ENCODE results near the gene KCNMA1. TPM values are rescaled to one million over a fixed set of nuclear protein-coding genes. Genes with fewer than 3 reads are reported as not detected.

The KCNMA1 gene
- polyA plus RNA-seq, 1 donor from 2014 or later: 60.8 TPM

DNA sequence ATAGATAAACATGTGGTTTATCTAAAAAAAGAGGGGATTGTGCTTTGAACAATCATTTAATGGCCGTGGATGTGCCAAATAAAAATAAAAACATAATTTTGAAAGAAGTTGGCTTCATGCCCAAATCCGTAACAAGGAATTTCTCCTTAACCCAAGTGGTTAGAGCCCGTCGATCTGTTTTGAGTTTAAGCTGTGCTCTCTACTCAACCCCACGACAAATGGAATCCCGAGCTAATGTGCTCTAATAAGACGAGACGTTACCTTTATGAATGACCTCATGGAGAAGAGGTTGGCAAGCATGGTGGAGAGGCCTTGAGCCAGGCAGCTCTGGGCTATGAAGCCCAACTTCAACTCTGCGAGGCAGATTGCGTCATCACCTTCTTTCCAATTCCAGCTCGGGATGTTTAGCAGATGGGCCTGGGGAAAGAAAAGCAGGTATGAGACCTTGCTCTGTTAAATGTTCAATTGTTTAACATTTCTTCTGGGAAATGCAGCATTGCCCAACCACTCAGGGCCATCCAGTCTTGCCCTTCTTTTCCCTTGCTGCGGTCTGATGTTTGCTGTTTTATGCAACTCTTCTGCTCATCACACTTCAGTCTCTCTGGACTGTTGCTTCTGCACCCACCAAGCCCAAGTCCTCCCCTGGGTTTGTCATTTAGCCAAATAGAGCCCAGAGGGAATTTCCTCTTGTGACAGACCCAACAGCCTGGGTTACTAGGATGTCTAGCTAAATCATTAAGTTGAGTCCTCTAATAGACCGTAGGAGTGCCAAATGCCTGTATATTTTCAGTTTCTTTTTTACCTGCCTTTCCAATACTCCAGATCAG is 564.6 kb downstream of the KCNMA1 start:
- no peaks in the 10 kb centered on the region for H3K79me2 ChIP-seq (replicated peaks; ENCODE audit: insufficient read depth, low read length)
- no peak overlapping the region for H3K4me2 ChIP-seq (ENCODE audit: low read length)
- TF ChIP-seq SMC3 (conservative IDR thresholded peaks at IDR 0.05; ENCODE audit: poor library complexity) (no peak), EZH2 (IDR thresholded peaks at IDR 0.05; ENCODE audit: borderline replicate concordance, insufficient read depth, low read length, poor library complexity, severe bottlenecking) (no peak), TAF1 (IDR thresholded peaks at IDR 0.05; ENCODE audit: low read depth) (no peak), POLR2AphosphoS5 (IDR thresholded peaks at IDR 0.05) (no peak), EP300 (conservative IDR thresholded peaks at IDR 0.05; ENCODE audit: poor library complexity, severe bottlenecking) (no peak), CTCF (IDR thresholded peaks at IDR 0.05; ENCODE audit: poor library complexity, severe bottlenecking) (no peak), RAD21 (conservative IDR thresholded peaks at IDR 0.05) (no peak), MXI1 (conservative IDR thresholded peaks at IDR 0.05; ENCODE audit: poor library complexity, severe bottlenecking) (no peak)
- TF ChIP-seq, protein P1, sequence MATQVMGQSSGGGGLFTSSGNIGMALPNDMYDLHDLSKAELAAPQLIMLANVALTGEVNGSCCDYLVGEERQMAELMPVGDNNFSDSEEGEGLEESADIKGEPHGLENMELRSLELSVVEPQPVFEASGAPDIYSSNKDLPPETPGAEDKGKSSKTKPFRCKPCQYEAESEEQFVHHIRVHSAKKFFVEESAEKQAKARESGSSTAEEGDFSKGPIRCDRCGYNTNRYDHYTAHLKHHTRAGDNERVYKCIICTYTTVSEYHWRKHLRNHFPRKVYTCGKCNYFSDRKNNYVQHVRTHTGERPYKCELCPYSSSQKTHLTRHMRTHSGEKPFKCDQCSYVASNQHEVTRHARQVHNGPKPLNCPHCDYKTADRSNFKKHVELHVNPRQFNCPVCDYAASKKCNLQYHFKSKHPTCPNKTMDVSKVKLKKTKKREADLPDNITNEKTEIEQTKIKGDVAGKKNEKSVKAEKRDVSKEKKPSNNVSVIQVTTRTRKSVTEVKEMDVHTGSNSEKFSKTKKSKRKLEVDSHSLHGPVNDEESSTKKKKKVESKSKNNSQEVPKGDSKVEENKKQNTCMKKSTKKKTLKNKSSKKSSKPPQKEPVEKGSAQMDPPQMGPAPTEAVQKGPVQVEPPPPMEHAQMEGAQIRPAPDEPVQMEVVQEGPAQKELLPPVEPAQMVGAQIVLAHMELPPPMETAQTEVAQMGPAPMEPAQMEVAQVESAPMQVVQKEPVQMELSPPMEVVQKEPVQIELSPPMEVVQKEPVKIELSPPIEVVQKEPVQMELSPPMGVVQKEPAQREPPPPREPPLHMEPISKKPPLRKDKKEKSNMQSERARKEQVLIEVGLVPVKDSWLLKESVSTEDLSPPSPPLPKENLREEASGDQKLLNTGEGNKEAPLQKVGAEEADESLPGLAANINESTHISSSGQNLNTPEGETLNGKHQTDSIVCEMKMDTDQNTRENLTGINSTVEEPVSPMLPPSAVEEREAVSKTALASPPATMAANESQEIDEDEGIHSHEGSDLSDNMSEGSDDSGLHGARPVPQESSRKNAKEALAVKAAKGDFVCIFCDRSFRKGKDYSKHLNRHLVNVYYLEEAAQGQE (IDR thresholded peaks at IDR 0.05; ENCODE audit: borderline replicate concordance): no peak
- no peak overlapping the region for H3K9ac ChIP-seq (ENCODE audit: low read length)
- peaks cover 7% of the 10 kb centered on the region for H3K36me3 ChIP-seq (ENCODE audit: insufficient read depth, low read length)
- H4K20me1 ChIP-seq (ENCODE audit: insufficient read depth): no peaks in the 10 kb centered on the region
- H3K27me3 ChIP-seq (ENCODE audit: insufficient read depth, low read depth, low read length): no peaks in the 10 kb centered on the region
- no peaks in the 10 kb centered on the region for H3K9me3 ChIP-seq (ENCODE audit: low read length)
- H3K27ac ChIP-seq (ENCODE audit: low read length): no peak overlapping the region
- no peak overlapping the region for H3K4me3 ChIP-seq (ENCODE audit: low read length)
- H2AFZ ChIP-seq (ENCODE audit: low read depth, low read length): no peak overlapping the region
- H3K9me2 ChIP-seq (ENCODE audit: insufficient read depth, low read length): no peaks in the 10 kb centered on the region
- no peaks in the 10 kb centered on the region for H3F3A ChIP-seq (ENCODE audit: insufficient read depth, low read length, poor library complexity, severe bottlenecking)

GRCh38 chr10:77072361-77072835 is 565.2 kb downstream of the KCNMA1 start:
- no peak overlapping the region for H3K4me2 ChIP-seq (ENCODE audit: low read length)

More at GRCh38 chr10:77072361-77072835, 565.2 kb downstream of the KCNMA1 start:
- no peaks in the 10 kb centered on the region for H3K79me2 ChIP-seq (replicated peaks; ENCODE audit: insufficient read depth, low read length)
- no peaks in the 10 kb centered on the region for H3F3A ChIP-seq (ENCODE audit: insufficient read depth, low read length, poor library complexity, severe bottlenecking)
- H3K9me3 ChIP-seq (ENCODE audit: low read length): no peaks in the 10 kb centered on the region
- no peaks in the 10 kb centered on the region for H4K20me1 ChIP-seq (ENCODE audit: insufficient read depth)
- H3K27ac ChIP-seq (ENCODE audit: low read length): no peak overlapping the region
- no peak overlapping the region for H2AFZ ChIP-seq (ENCODE audit: low read depth, low read length)
- no peak overlapping the region for H3K9ac ChIP-seq (ENCODE audit: low read length)
- TF ChIP-seq SMC3 (conservative IDR thresholded peaks at IDR 0.05; ENCODE audit: poor library complexity) (no peak), POLR2AphosphoS5 (IDR thresholded peaks at IDR 0.05) (no peak)
- TF ChIP-seq, protein P1 (IDR thresholded peaks at IDR 0.05; ENCODE audit: borderline replicate concordance): no peak
- no peaks in the 10 kb centered on the region for H3K27me3 ChIP-seq (ENCODE audit: insufficient read depth, low read depth, low read length)
- H3K36me3 ChIP-seq (ENCODE audit: insufficient read depth, low read length): peaks cover 7% of the 10 kb centered on the region
- no peak overlapping the region for H3K4me3 ChIP-seq (ENCODE audit: low read length)
- H3K9me2 ChIP-seq (ENCODE audit: insufficient read depth, low read length): no peaks in the 10 kb centered on the region

Data from neural cell (in vitro differentiated cells).